ENCODE measurements around the gene ADCY2. TPM values are rescaled to one million over a fixed set of nuclear protein-coding genes. Genes with fewer than 3 reads are reported as not detected.

The ADCY2 gene
- total and polyA plus RNA-seq, 9 of the 15 experiments (the other 6 are each of a cell fraction or from before 2014, with no cell fraction given) = 0.01 to 0.15 (median 0.03) TPM; not detected in 5

- in situ Hi-C loops (cut with MboI) = no loop called here
- CTCF ChIA-PET (ENCODE audit: low intra/inter-chr PET ratio) = no interaction called here
- no TSS peak for BruUV-seq (replicated peaks)
- Histone ChIP-seq H2AFZ (ENCODE audit: low read depth, low read length) (no peak overlapping the region), H3K36me3 (ENCODE audit: control insufficient read depth, insufficient read depth, low read length) (no peaks in the 10 kb centered on the region), H3K27ac (ENCODE audit: extremely low read depth, low read depth, low read length) (no peak overlapping the region), H3K27me3 (ENCODE audit: control insufficient read depth in 2 of 2, insufficient read depth in 2 of 2, low read length in 2 of 2) (peaks cover 8 to 32% of the 10 kb centered on the region in 2 experiments; a peak in 3 of 5 replicates), H3K9me3 (replicated peaks; ENCODE audit: control insufficient read depth, insufficient read depth, low read depth, low read length) (no peaks in the 10 kb centered on the region), H3K4me2 (ENCODE audit: insufficient read depth, low read length) (no peak overlapping the region), H3K9me1 (ENCODE audit: control insufficient read depth, insufficient read depth, low read length) (no peaks in the 10 kb centered on the region), H3K79me2 (ENCODE audit: control insufficient read depth, insufficient read depth, low read length) (no peaks in the 10 kb centered on the region), H3K4me1 (replicated peaks in 1 of 2; ENCODE audit: control insufficient read depth in 2 of 2, insufficient read depth in 2 of 2, low read length in 2 of 2) (no peaks in the 10 kb centered on the region), H3K9ac (ENCODE audit: insufficient read depth in 1 of 2, low read depth in 2 of 2, low read length in 2 of 2) (no peak overlapping the region), H3K4me3 (no peak overlapping the region), H4K20me1 (replicated peaks; ENCODE audit: control insufficient read depth, insufficient read depth, low read length) (no peaks in the 10 kb centered on the region)
- 0% methylated on average over 5 of the region's 5 CpGs for WGBS (ENCODE audit: insufficient coverage, low coverage, missing lambda C conversion rate)
- POLR2A ChIA-PET = no interaction called here
- intact Hi-C loops (cut with micrococcal nuclease) = no loop called here
- no peak for DNase-seq (ENCODE audit: extremely low read depth in 1 of 4, low spot score in 3 of 4)
- no peak for FAIRE-seq
- TF ChIP-seq SP1 (CRISPR knock-in tag; IDR thresholded peaks at IDR 0.05) (no peak), THRAP3 (IDR thresholded peaks at IDR 0.05; ENCODE audit: borderline replicate concordance) (no peak), ZBTB7A (IDR thresholded peaks at IDR 0.05; ENCODE audit: borderline replicate concordance, control insufficient read depth, low read depth, low read length) (no peak), HMBOX1 (IDR thresholded peaks at IDR 0.05) (no peak), EGR1 (conservative IDR thresholded peaks at IDR 0.05) (no peak), CBX8 (IDR thresholded peaks at IDR 0.05; ENCODE audit: borderline replicate concordance, extremely low read depth, low read depth, low read length, poor library complexity, severe bottlenecking) (no peak), TEAD2 (tag; IDR thresholded peaks at IDR 0.05) (no peak), ZNF668 (CRISPR knock-in tag; IDR thresholded peaks at IDR 0.05) (no peak), MAX (CRISPR knock-in tag; IDR thresholded peaks at IDR 0.05) (no peak), TAL1 (IDR thresholded peaks at IDR 0.05) (no peak), MBD2 (IDR thresholded peaks at IDR 0.05; ENCODE audit: borderline replicate concordance, low read depth) (no peak), PURB (CRISPR knock-in tag; IDR thresholded peaks at IDR 0.05; ENCODE audit: low read depth) (no peak), ZNF174 (CRISPR knock-in tag; IDR thresholded peaks at IDR 0.05) (no peak), CBFA2T3 (IDR thresholded peaks at IDR 0.05) (no peak), BDP1 (IDR thresholded peaks at IDR 0.05; ENCODE audit: insufficient read depth, insufficient read length) (no peak), ZNF551 (CRISPR knock-in tag; IDR thresholded peaks at IDR 0.05) (no peak), TFAP4 (CRISPR knock-in tag; IDR thresholded peaks at IDR 0.05; ENCODE audit: borderline replicate concordance) (no peak), RNF2 (IDR thresholded peaks at IDR 0.05) (no peak), PRDM10 (IDR thresholded peaks at IDR 0.05; ENCODE audit: partially characterized antibody) (no peak)
- no peak for ATAC-seq
Observed at GRCh38 chr5:7794311-7794710, 398.4 kb downstream of the ADCY2 start.

Data from K562 (cell line).